DMS153 treated with DMSO at 0.1 percent for 48 hours (cell line): Measurements from ENCODE around the gene MEI4.
"Not testable (repeated sequence)": the region's sequence is repeated elsewhere in the genome, so short reads cannot be mapped to it uniquely, and the experiment has no call there.

Source experiments
- DNase-seq: peaks from one replicate; lab custom pipeline; 2025; ENCODE audit not compliant: unreplicated experiment; lab: John Stamatoyannopoulos, UW

MEI4 gene

GRCh38 chr6:77813090-77813489 lies 160.3 kb downstream of the MEI4 start:
- no peak for DNase-seq

GRCh38 chr6:77814119-77814518 lies 161.3 kb downstream of the MEI4 start:
- DNase-seq = no peak

GRCh38 chr6:77815531-77815930 lies 162.7 kb downstream of the MEI4 start:
- DNase-seq = no peak

- no peak for DNase-seq
Measured at GRCh38 chr6:77816766-77817270, 164.0 kb downstream of the MEI4 start.

GRCh38 chr6:77822265-77822664 lies 169.4 kb downstream of the MEI4 start:
- DNase-seq = no peak

GRCh38 chr6:77825204-77825603 lies 172.4 kb downstream of the MEI4 start:
- no peak for DNase-seq

GRCh38 chr6:77829736-77830135 lies 176.9 kb downstream of the MEI4 start:
- no peak for DNase-seq

- not testable (repeated sequence) for DNase-seq
Measured at GRCh38 chr6:77833749-77834148, 180.9 kb downstream of the MEI4 start.

GRCh38 chr6:77834591-77834996 lies 181.8 kb downstream of the MEI4 start:
- no peak for DNase-seq

GRCh38 chr6:77837034-77837784 lies 184.4 kb downstream of the MEI4 start:
- no peak for DNase-seq

- no peak for DNase-seq
Measured at GRCh38 chr6:77839292-77839691, 186.5 kb downstream of the MEI4 start.

- DNase-seq = no peak
Measured at GRCh38 chr6:77844822-77845221, 192.0 kb downstream of the MEI4 start.

- DNase-seq = no peak
Measured at GRCh38 chr6:77853401-77853800, 200.6 kb downstream of the MEI4 start.

GRCh38 chr6:77856391-77856790 lies 203.6 kb downstream of the MEI4 start:
- no peak for DNase-seq

- no peak for DNase-seq
Measured at GRCh38 chr6:77857421-77857820, 204.6 kb downstream of the MEI4 start.

GRCh38 chr6:77876300-77876699 lies 223.5 kb downstream of the MEI4 start:
- DNase-seq = no peak

- no peak for DNase-seq
Measured at GRCh38 chr6:77879527-77879926, 226.7 kb downstream of the MEI4 start.

GRCh38 chr6:77880501-77880900 lies 227.7 kb downstream of the MEI4 start:
- DNase-seq = no peak

GRCh38 chr6:77883851-77884250 lies 231.0 kb downstream of the MEI4 start:
- no peak for DNase-seq

GRCh38 chr6:77893391-77893790 lies 240.6 kb downstream of the MEI4 start:
- DNase-seq = no peak

- no peak for DNase-seq
Measured at GRCh38 chr6:77906070-77906469, 253.2 kb downstream of the MEI4 start.

- DNase-seq = no peak
Measured at GRCh38 chr6:77910826-77911225, 258.0 kb downstream of the MEI4 start.

GRCh38 chr6:77926198-77926751 lies 273.4 kb downstream of the MEI4 start:
- no peak for DNase-seq
